OCI-M1 (cell line): ENCODE results near the gene PPP1CA.

Experiments used
- DNase-seq: peaks from one replicate; lab custom pipeline; 2025; lab: John Stamatoyannopoulos, UW

PPP1CA gene

GRCh38 chr11:67401495-67402191, at the start of gene PPP1CA:
Gene PPP1CA (minus strand): TSS chr11:67401858. CDS start chr11:67401782, 76 bp downstream.
- peak; percentile 89 for DNase-seq

DNA sequence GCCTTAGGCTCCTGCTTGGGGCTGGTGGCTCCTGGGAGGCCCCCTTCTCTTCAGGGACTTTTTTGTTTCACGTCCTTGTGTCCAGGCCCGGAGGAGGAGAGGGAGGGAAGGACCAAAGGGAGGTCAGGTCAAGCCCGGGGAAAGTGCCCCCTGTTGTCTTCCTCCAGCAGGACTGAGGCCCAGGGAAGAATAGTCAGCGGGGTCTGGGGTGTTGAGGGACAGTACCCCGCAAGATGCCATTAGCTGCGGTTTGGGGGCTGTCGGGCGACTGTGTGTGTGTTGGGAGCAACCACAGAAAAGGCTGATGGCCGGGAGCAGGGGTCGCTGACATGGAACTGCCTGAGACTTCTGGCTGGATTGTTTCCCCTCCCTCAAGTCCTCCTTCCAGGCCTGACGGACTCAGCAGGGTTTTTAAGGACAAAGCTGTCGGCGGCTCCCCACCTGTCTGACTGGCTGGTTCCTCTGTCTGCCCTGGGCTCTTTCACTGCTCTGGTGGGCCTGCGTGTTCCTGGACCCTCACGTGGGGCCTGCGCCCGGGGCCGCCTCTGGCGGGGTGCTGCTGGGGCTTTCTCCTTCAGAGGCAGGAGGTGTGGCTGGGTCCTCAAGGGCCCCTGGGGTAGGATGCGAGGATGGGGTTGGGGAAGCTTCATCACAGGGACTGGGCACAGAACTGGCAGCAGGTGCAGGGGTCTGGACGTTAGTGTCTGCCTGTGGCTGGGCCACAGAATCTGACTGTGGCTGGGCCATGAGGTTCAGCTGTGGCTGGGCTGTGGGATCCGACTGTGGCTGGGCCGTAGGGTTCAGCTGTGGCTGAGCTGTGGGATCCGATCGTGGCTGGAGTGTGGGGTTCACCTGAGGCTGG, 49.4 kb upstream of the PPP1CA start:
- DNase-seq, result no peak

DNA sequence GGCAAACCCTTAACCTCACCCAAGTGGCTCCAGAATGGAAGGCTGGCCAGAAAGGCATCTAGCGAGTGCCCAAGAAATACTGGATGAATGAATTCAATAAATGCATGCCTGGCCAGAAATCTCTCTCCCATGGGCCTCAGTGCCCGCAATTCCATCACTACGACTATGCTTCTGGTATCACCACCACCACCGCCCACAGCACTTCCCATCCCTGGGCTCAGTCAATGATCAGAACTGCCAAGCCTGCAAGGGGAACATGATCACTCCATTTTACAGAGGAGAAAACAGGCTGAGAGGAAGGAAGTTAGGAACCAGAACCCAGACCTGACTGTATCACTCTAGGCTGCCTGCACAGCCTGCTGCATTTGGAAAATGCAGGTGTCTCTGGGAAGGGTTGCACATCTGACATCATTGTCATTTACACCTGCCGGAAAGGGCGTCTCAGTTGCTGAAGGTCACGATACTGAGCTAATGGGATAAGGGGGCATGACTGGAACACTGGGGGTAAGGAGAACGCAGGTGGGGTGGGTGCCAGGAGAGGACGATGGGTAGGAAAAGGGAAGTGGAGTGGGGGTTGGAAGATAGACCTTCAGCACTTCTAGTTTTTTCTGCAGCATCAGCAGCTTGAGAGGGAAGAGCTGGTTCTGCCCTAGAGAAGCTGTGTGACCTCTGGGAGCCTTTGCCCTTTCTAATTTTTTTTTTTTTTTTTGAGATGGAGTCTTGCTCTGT, 47.6 kb upstream of the PPP1CA start:
- DNase-seq, result no peak

GRCh38 chr11:67448220-67448609, 46.6 kb upstream of the PPP1CA start:
- no peak for DNase-seq

DNA sequence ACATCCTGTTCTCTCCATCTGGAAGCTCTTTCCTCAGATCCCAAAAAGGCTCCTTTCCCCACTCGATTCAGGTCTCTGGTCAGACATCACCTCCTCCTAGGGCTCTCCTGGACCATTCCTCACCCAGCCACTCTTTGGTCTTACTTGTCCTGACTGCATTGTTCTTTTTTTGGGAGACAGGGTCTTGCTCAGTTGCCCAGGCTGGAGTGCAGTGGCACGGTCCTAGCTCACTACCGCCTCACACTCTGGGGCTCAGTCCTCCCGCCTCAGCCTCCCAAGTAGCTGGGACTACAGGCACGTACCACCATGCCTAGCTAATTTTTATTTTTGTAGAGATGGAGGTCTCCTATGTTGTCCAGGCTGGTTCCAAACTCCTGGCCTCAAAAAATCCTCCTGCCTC, 43.9 kb upstream of the PPP1CA start:
- no peak for DNase-seq

- peak; percentile 41 for DNase-seq
These were observed 41.1 kb upstream of the PPP1CA start for GRCh38 chr11:67442504-67443404.

- no peak for DNase-seq
These were observed 40.2 kb upstream of the PPP1CA start for GRCh38 chr11:67441731-67442351.

DNA sequence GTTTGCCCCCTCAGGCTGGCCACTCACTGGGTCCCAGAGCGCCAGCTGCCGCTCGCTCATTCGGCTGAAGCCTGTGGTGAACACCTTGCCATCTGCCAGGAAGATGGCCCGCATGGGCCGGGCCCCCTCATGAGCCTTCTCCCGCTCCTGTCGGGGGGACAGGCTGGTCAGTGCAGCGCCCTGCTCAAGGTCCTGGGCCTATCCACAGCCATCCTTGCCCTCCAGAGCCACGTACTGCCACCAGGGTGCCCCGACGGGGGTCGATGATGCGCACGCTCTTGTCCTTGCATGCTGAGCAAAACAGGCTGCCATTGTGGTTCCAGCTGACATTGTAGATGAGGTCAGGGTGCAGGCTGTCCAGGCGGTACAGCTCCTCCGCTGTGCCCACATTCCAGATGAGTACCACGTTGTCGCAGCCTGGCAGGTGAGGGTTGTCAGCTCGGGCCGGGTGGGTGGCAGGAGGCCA, 39.5 kb upstream of the PPP1CA start:
- no peak for DNase-seq

DNA sequence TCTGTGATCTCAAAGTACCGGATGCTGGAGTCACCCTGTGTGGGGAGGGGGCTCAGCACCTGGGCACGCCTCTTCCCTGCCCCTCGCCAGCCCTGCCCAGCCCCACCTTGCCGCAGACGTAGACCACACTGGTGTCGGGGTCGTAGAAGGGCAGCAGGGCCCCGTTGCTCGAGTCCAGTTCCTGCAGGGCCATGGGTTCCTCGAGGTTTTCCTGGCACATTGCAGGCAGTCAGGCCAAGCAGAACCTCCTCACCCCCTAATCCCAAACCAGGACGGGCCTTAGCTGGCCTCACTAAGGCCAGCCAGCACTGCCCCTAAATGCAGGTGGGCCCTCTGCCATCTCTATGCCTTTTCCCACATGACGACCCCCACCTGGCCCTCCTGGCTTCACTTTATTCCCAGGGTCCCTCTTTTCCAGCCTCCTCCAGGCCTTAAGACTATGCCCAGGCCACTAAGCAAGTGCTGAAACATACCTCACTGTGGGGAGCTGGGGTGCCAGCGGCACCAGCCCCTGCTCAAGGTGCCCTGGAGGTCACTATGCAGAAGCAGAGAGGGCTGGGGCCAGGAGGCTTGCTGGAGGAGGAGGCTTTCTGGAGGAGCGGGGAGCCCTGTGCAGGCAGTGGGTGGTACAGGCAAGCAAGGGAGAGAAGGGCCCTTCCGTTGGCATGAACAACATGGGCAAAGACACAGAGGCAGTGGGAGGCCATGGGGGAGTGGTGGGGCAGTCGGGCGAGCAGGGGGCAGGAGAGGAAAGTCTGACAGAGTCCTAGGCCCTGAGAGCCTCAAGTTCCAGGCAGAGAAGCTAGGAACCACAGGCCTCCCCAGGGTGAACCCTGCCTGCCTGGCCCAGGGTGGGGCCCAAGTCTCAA, 38.8 kb upstream of the PPP1CA start:
- no peak for DNase-seq

DNA sequence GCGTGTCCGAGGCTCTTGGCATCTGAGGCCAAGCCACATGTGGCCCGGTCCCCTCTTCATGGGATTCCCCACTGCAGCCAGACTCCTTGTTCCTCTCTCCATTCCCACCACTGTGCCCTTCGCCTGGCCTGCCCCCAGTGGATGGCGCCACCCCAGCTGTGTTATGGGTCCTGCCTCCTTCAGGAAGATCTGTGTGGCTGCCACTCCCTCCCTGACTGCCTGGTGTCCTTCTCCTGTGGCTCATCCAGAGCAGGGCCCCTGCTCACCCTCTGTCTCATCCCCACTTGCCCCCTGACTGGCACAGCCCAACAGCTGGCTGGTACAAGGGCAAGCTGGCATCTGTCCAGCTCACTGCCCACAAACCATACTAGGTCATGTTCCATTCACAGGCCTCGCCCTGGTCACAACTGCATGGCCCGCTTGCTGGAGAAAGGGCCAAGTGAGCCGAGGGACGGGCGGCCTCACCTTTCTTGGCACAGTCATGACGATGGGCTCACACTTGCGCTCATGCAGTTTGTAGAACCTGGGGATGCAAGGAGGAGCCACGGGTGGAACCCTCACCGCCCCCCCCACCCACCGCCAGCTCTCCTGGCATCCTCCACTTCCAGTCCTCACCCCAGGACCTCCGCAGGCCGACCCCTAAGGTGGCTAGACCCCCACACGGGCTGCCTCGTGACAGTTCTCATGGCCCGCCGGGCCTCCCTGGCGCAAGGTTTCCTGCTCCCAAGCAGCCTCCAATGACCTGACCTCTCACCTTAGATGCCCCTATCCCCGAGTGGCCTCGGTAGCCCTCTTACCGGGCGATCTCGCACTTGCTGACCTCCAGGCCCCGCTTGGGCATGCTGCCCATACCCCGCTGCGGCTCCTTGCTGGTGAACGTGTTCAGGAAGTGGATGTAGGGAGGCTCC, 37.9 kb upstream of the PPP1CA start:
- peak; percentile 56 for DNase-seq

DNA sequence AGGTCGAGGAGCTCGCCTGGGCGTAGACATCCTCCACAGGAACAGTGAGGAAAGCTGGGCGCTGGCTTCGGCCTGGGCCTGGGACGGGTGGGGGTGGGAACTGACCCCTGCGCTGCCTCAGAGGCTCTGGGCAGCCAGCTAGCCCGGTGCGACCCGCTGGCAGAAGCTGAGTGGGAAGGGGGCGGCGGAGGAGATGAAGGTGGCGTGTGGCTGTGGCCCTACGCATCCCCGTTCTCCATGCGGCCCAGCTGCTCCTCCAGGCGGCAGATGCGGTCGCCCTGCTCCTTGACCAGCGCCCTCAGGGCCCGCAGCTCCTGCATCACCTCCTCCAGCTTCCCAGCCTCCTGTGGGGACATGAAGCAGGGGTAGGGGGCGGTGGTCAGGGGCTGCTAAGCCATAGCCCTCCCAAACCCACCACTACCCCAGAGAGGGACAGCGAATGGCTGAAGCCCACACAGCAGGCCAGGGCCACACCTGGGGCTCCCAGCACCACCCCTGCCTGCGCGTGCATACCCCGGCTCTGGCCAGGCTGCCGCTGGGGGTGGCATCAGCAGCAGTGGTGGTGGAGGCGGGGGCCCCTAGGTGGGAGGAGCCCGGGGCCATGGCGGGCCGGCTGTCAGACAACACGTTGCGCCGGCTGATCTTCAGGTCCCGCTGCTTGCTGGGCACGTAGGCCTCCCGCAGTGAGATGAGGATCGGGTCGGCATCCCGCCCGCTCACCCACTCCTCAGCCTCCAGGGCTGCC, 36.7 kb upstream of the PPP1CA start:
- DNase-seq, result no peak

GRCh38 chr11:67437809-67438157, 36.1 kb upstream of the PPP1CA start:
- DNase-seq, result no peak

DNA sequence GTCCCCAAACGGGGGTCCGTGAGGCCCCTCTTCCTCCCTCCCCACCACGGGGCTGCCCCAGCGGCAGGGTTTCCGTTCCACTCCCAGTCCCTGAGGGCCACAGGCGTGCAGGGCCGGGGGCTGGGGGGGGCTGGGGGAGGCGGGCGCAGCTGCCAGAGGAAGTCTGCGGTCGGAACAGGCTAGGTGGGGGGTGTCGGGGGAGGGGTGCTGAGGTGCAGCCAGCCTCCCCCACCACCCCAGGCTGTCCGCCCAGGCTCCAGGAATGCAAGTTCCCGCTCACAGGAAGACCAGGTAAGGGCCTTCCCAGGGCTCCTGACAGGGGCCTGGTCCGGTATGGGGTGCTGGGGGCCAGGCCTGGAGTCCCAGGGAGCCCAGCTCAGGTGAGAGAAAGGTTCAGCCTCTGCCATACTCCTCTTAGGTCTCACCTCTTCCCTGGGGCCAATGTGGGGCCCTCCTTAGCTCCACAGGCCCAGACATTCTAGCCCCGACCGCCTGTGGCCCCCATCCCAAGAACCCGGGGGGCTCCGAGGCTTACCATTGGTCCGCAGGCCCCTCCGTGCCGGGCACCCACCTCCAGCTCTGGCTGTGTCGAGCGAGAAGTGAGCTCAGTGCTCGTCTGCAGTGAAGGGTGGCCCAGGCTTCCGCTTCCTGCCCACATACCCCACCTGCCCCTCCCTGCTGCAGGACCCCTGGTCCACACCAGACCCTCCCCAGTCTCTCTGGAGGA, 35.6 kb upstream of the PPP1CA start, which contains the start of gene PTPRCAP:
TSS of gene PTPRCAP (minus strand) at position 601 of the 727 bp plus-strand sequence. CDS start at position 538, 63 bp downstream.
- DNase-seq, result no peak

- peak; percentile 30 for DNase-seq
These were observed 34.9 kb upstream of the PPP1CA start for GRCh38 chr11:67436459-67437081.

- no peak for DNase-seq
These were observed 34.2 kb upstream of the PPP1CA start for GRCh38 chr11:67435727-67436458.

DNA sequence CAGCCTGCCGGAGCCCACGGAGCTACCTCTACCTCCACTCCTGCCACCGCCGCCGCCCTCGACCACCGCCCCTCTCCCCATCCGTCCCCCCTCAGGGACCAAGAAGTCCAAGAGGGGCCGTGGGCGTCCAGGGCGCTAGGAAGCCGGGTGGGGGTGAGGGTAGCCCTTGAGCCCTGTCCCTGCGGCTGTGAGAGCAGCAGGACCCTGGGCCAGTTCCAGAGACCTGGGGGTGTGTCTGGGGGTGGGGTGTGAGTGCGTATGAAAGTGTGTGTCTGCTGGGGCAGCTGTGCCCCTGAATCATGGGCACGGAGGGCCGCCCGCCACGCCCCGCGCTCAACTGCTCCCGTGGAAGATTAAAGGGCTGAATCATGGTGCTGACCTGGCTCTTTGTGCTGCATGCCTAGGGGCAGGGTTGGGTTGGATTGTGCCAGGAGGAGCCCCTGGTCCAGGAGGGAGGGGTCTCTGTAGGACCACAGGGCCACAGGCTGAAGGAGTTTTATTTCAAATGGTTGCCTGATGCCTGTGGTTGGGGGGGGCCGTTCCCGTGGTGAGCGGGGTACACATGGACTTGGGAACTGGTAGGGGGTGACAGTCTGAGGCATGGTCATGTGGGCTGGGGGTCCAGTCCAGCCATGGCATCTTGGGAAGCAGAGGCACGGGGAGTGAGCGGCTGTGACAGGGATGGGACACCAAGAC, 33.5 kb upstream of the PPP1CA start:
- DNase-seq, result no peak
